GM23338 (cell line): ENCODE results near the gene ADAMTS14. TPM values are rescaled to one million over a fixed set of nuclear protein-coding genes. Genes with fewer than 3 reads are reported as not detected.

Experiments
- ATAC-seq: fragments of 200-7000 bp; cut with Tn5 transposase; 3 replicates; pipeline ENCODE4 v1.9.1; 2020
- DNase-seq: peaks from one replicate; pipeline ENCODE4 v3.0.0-alpha.2; 2015; ENCODE audit warnings: low spot score
- H2AFZ ChIP-seq: fragments of 200-600 bp; sonication (generic); 2 replicates; pipeline ENCODE4 v1.8.0; 2016; ENCODE audit warnings: antibody characterized with exemption, mild to moderate bottlenecking, moderate library complexity
- H3F3A ChIP-seq: fragments of 200-600 bp; sonication (generic); replicated peaks from 2 replicates; pipeline ENCODE4 v1.8.0; 2017; ENCODE audit warnings: antibody characterized with exemption, mixed run types, low read depth
- H3K27ac ChIP-seq: fragments of 200-600 bp; sonication (generic); 2 replicates; pipeline ENCODE4 v1.6.1; 2016; ENCODE audit warnings: low read depth
- H3K27me3 ChIP-seq: fragments of 200-600 bp; sonication (generic); 2 replicates; pipeline ENCODE4 v1.8.0; 2016; ENCODE audit warnings: mild to moderate bottlenecking, mixed run types, moderate library complexity; ENCODE audit not compliant: insufficient read depth
- H3K36me3 ChIP-seq: fragments of 200-600 bp; sonication (generic); 2 replicates; pipeline ENCODE4 v1.8.0; 2016; ENCODE audit warnings: mild to moderate bottlenecking; ENCODE audit not compliant: insufficient read depth
- H3K4me1 ChIP-seq: fragments of 200-600 bp; sonication (generic); 2 replicates; pipeline ENCODE4 v1.8.0; 2016; ENCODE audit warnings: mild to moderate bottlenecking, moderate library complexity; ENCODE audit not compliant: insufficient read depth
- H3K4me2 ChIP-seq: fragments of 200-600 bp; sonication (generic); 2 replicates; pipeline ENCODE4 v1.7.1; 2017; ENCODE audit warnings: mixed run types
- H3K4me3 ChIP-seq: fragments of 200-600 bp; sonication (generic); 2 replicates; pipeline ENCODE4 v1.6.1; 2016; ENCODE audit warnings: mixed run types
- H3K79me2 ChIP-seq: fragments of 200-600 bp; sonication (generic); replicated peaks from 2 replicates; pipeline ENCODE4 v1.8.0; 2017; ENCODE audit warnings: mild to moderate bottlenecking; ENCODE audit not compliant: insufficient read depth
- H3K9me2 ChIP-seq: fragments of 200-600 bp; sonication (generic); 2 replicates; pipeline ENCODE4 v1.8.0; 2017; ENCODE audit not compliant: insufficient read depth
- H4K20me1 ChIP-seq: fragments of 200-600 bp; sonication (generic); replicated peaks from 2 replicates; pipeline ENCODE4 v1.8.0; 2017; ENCODE audit warnings: mild to moderate bottlenecking; ENCODE audit not compliant: insufficient read depth
- H3K27ac Mint-ChIP-seq: 2 replicates; pipeline ENCODE4 v1.8.0; 2020; ENCODE audit warnings: inconsistent platforms, mild to moderate bottlenecking, moderate library complexity, mixed read lengths
- H3K27me3 Mint-ChIP-seq: 3 replicates; pipeline ENCODE4 v1.8.0; 2022; ENCODE audit warnings: low read depth, mild to moderate bottlenecking, moderate library complexity, mixed read lengths, inconsistent platforms; ENCODE audit not compliant: insufficient read depth, poor library complexity
- H3K36me3 Mint-ChIP-seq: 3 replicates; pipeline ENCODE4 v1.8.0; 2021; ENCODE audit warnings: low read depth, mild to moderate bottlenecking, inconsistent platforms, moderate library complexity, mixed read lengths
- H3K4me1 Mint-ChIP-seq: 3 replicates; pipeline ENCODE4 v1.8.0; 2020; ENCODE audit warnings: mild to moderate bottlenecking, inconsistent platforms, mixed read lengths
- H3K4me3 Mint-ChIP-seq: 3 replicates; pipeline ENCODE4 v1.8.0; 2021; ENCODE audit warnings: moderate library complexity, mild to moderate bottlenecking, inconsistent platforms, mixed read lengths
- H3K9me3 Mint-ChIP-seq: 3 replicates; pipeline ENCODE4 v1.8.0; 2020; ENCODE audit warnings: moderate library complexity, mild to moderate bottlenecking, inconsistent platforms, mixed read lengths
- CREB1 ChIP-seq: fragments of 250-450 bp; sonication (Bioruptor Pico); IDR thresholded peaks from 2 replicates; pipeline ENCODE4 v1.5.0; 2020; ENCODE audit warnings: low read depth, mild to moderate bottlenecking, moderate library complexity
- CTCF ChIP-seq, 2 experiments: fragments of 200-600 bp in 1 of 2; sonication (generic) in 1 of 2; conservative IDR thresholded peaks; 2 replicates each; pipeline versions ENCODE4 v1.5.1 to v1.6.1; 2016 to 2017; ENCODE audit warnings: antibody characterized with exemption in 2 of 2, low read depth in 2 of 2, mild to moderate bottlenecking in 2 of 2, moderate library complexity in 1 of 2
- ETS1 ChIP-seq: IDR thresholded peaks from 2 replicates; pipeline ENCODE4 v1.6.1; 2016; ENCODE audit warnings: antibody characterized with exemption
- EZH2phosphoT487 ChIP-seq: fragments of 200-600 bp; sonication (generic); IDR thresholded peaks from one replicate; pipeline ENCODE4 v1.8.1; 2018; ENCODE audit warnings: antibody characterized with exemption; ENCODE audit not compliant: unreplicated experiment
- NANOG ChIP-seq: IDR thresholded peaks from 2 replicates; pipeline ENCODE4 v1.6.1; 2016; ENCODE audit warnings: antibody characterized with exemption, borderline replicate concordance
- POLR2AphosphoS5 ChIP-seq: IDR thresholded peaks from 2 replicates; pipeline ENCODE4 v1.6.1; 2016; ENCODE audit warnings: antibody characterized with exemption, low read depth
- STAT1 ChIP-seq: IDR thresholded peaks from one replicate; pipeline ENCODE4 v1.6.1; 2016; ENCODE audit warnings: antibody characterized with exemption; ENCODE audit not compliant: unreplicated experiment
- ZNF114 ChIP-seq: fragments of 250-450 bp; sonication (Bioruptor Pico); IDR thresholded peaks from 2 replicates; pipeline ENCODE4 v1.5.0; 2020; ENCODE audit warnings: mild to moderate bottlenecking, moderate library complexity
- ZNF331 ChIP-seq: fragments of 250-450 bp; sonication (Bioruptor Pico); IDR thresholded peaks from 2 replicates; pipeline ENCODE4 v1.5.0; 2020; ENCODE audit warnings: low read depth, mild to moderate bottlenecking, moderate library complexity
- ZNF462 ChIP-seq: fragments of 250-450 bp; sonication (Bioruptor Pico); IDR thresholded peaks from 2 replicates; pipeline ENCODE4 v1.5.0; 2020; ENCODE audit warnings: mild to moderate bottlenecking, moderate library complexity
- polyA plus RNA-seq: library from polyadenylated mRNA; unstranded; fragments of >200 nt; fragmentation: Nextera tagmentation; extraction: Ambion mirVana; gene quantifications from 2 replicates; pipeline ENCODE4 v1.2.1, GENCODE V29; 2016
- total RNA-seq: library from RNA; depleted of rRNA; stranded (reverse); fragments of >200 nt; shearing (Covaris generic); gene quantifications from 2 replicates; pipeline ENCODE4 v1.2.3, GENCODE V29; 2014

ADAMTS14 gene
- total and polyA plus RNA-seq, 2 experiments from 2014 or later = 1.9 to 2.1 TPM

- no peak overlapping the region for H2AFZ ChIP-seq
- DNase-seq = no peak
- Mint-ChIP-seq H3K36me3 (no peaks in the 10 kb centered on the region), H3K4me3 (no peak overlapping the region), H3K27me3 (peaks cover 19% of the 10 kb centered on the region), H3K27ac (no peak overlapping the region), H3K4me1 (peaks cover 9% of the 10 kb centered on the region), H3K9me3 (no peaks in the 10 kb centered on the region; the same call in 2 of the 3 replicates)
- no peak overlapping the region for H3K4me2 ChIP-seq
- H3K9me2 ChIP-seq = no peaks in the 10 kb centered on the region
- H3K79me2 ChIP-seq = no peaks in the 10 kb centered on the region
- TF ChIP-seq CREB1 (CRISPR knock-in tag) = no peak
- no peaks in the 10 kb centered on the region for H3K36me3 ChIP-seq
- H3K4me3 ChIP-seq = no peak overlapping the region
- H3K27ac ChIP-seq = no peak overlapping the region
- H3K27me3 ChIP-seq = no peaks in the 10 kb centered on the region
- no peak for ATAC-seq
- H3F3A ChIP-seq = no peaks in the 10 kb centered on the region
- H3K4me1 ChIP-seq = no peaks in the 10 kb centered on the region
- H4K20me1 ChIP-seq = no peaks in the 10 kb centered on the region
Measured at GRCh38 chr10:70730955-70731354, 58.6 kb downstream of the ADAMTS14 start.

- H2AFZ ChIP-seq = no peak overlapping the region
- no peak overlapping the region for H3K4me2 ChIP-seq
- H3K27ac ChIP-seq = no peak overlapping the region
- no peaks in the 10 kb centered on the region for H3K36me3 Mint-ChIP-seq
- no peak overlapping the region for H3K27ac Mint-ChIP-seq
- no peaks in the 10 kb centered on the region for H3F3A ChIP-seq
- no peaks in the 10 kb centered on the region for H3K9me2 ChIP-seq
- no peaks in the 10 kb centered on the region for H4K20me1 ChIP-seq
- no peak for DNase-seq
- H3K9me3 Mint-ChIP-seq = no peaks in the 10 kb centered on the region
- peaks cover 9% of the 10 kb centered on the region; the same call in 2 of the 3 replicates for H3K4me1 Mint-ChIP-seq
- H3K4me3 Mint-ChIP-seq = no peak overlapping the region
- H3K4me3 ChIP-seq = no peak overlapping the region
- no peaks in the 10 kb centered on the region for H3K36me3 ChIP-seq
- H3K79me2 ChIP-seq = no peaks in the 10 kb centered on the region
- no peaks in the 10 kb centered on the region for H3K4me1 ChIP-seq
- no peaks in the 10 kb centered on the region for H3K27me3 ChIP-seq
- no peak for ATAC-seq
- peaks cover 19% of the 10 kb centered on the region for H3K27me3 Mint-ChIP-seq
- no peak for TF ChIP-seq EZH2phosphoT487
- TF ChIP-seq CTCF (conservative IDR thresholded peaks at IDR 0.05; ENCODE audit: low read depth in 2 of 2) = no peak
- no peak for TF ChIP-seq ZNF114 (CRISPR knock-in tag)
- TF ChIP-seq STAT1 = no peak
- no peak for TF ChIP-seq ZNF331 (CRISPR knock-in tag)
- no peak for TF ChIP-seq CREB1 (CRISPR knock-in tag)
- TF ChIP-seq NANOG = no peak
- TF ChIP-seq POLR2AphosphoS5 = no peak
- no peak for TF ChIP-seq ZNF462 (CRISPR knock-in tag)
- TF ChIP-seq ETS1 = no peak
Measured at GRCh38 chr10:70732569-70732968, 60.3 kb downstream of the ADAMTS14 start.
